PC-9 (cell line): Measurements from ENCODE around the gene PSMD4.

ENCODE experiments used
- EZH2 ChIP-seq: fragments of 200-600 bp; sonication (generic); IDR thresholded peaks from 2 replicates; pipeline ENCODE4 v1.8.0; 2017; ENCODE audit warnings: antibody characterized with exemption, low read depth
- TF ChIP-seq, protein P1 (sequence below): fragments of 200-600 bp; sonication (generic); conservative IDR thresholded peaks from 2 replicates; pipeline ENCODE4 v1.6.1; 2017; ENCODE audit warnings: mixed run types, antibody characterized with exemption, mild to moderate bottlenecking, moderate library complexity

- TF ChIP-seq, protein P1, sequence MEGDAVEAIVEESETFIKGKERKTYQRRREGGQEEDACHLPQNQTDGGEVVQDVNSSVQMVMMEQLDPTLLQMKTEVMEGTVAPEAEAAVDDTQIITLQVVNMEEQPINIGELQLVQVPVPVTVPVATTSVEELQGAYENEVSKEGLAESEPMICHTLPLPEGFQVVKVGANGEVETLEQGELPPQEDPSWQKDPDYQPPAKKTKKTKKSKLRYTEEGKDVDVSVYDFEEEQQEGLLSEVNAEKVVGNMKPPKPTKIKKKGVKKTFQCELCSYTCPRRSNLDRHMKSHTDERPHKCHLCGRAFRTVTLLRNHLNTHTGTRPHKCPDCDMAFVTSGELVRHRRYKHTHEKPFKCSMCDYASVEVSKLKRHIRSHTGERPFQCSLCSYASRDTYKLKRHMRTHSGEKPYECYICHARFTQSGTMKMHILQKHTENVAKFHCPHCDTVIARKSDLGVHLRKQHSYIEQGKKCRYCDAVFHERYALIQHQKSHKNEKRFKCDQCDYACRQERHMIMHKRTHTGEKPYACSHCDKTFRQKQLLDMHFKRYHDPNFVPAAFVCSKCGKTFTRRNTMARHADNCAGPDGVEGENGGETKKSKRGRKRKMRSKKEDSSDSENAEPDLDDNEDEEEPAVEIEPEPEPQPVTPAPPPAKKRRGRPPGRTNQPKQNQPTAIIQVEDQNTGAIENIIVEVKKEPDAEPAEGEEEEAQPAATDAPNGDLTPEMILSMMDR: no peak
- TF ChIP-seq EZH2: no peak
Measured at GRCh38 chr1:151259351-151259750, 4.8 kb downstream of the PSMD4 start.
